GM18519 (cell line): ENCODE data around the gene AXIN1.
"Not testable (repeated sequence)": the region's sequence is repeated elsewhere in the genome, so short reads cannot be mapped to it uniquely, and the experiment has no call there.

ENCODE experiments used
- ATAC-seq: cut with Tn5 transposase; IDR thresholded peaks from one replicate; pipeline ENCODE4 v1.9.1; 2021; ENCODE audit warnings: mild to moderate bottlenecking, moderate library complexity; ENCODE audit not compliant: unreplicated experiment, low FRiP score

The AXIN1 gene

GRCh38 chr16:352547-353403 lies at the start of gene AXIN1:
AXIN1 (minus strand) TSS chr16:352723; CDS start chr16:347025, 5,698 bp downstream.
- peak; percentile 36 for ATAC-seq

- ATAC-seq, result peak; percentile 37
These were observed 49.2 kb upstream of the AXIN1 start, which contains the start of gene DECR2 for GRCh38 chr16:401468-402348. DECR2 (plus strand) TSS chr16:401885; CDS start chr16:401964, 79 bp downstream.

- no peak for ATAC-seq
These were observed 47.6 kb upstream of the AXIN1 start for GRCh38 chr16:400061-400591.

- ATAC-seq, result no peak
These were observed 47.0 kb upstream of the AXIN1 start for GRCh38 chr16:399340-400019.

GRCh38 chr16:398561-399339 lies 46.2 kb upstream of the AXIN1 start:
- no peak for ATAC-seq

GRCh38 chr16:397736-398332 lies 45.3 kb upstream of the AXIN1 start:
- ATAC-seq, result no peak

- ATAC-seq, result no peak
These were observed 44.7 kb upstream of the AXIN1 start, which contains the start of gene NME4 for GRCh38 chr16:397135-397661. NME4 (plus strand) TSS chr16:397199; CDS start chr16:397223, 24 bp downstream.

- ATAC-seq, result no peak
These were observed 44.1 kb upstream of the AXIN1 start for GRCh38 chr16:396605-397004.

- no peak for ATAC-seq
These were observed 43.7 kb upstream of the AXIN1 start for GRCh38 chr16:396199-396598.

GRCh38 chr16:392450-393030 lies 40.0 kb upstream of the AXIN1 start:
- no peak for ATAC-seq

GRCh38 chr16:391885-392335 lies 39.4 kb upstream of the AXIN1 start:
- ATAC-seq, result no peak

GRCh38 chr16:389352-389751 lies 36.8 kb upstream of the AXIN1 start:
- ATAC-seq, result no peak

- ATAC-seq, result not testable (repeated sequence)
These were observed 35.5 kb upstream of the AXIN1 start for GRCh38 chr16:387761-388666.

- no peak for ATAC-seq
These were observed 34.2 kb upstream of the AXIN1 start for GRCh38 chr16:386641-387156.

- no peak for ATAC-seq
These were observed 31.0 kb upstream of the AXIN1 start for GRCh38 chr16:383326-384051.
